Tibial nerve (tissue), 3 donors: ENCODE data around the gene CALML4.
"Not testable (repeated sequence)": the region's sequence is repeated elsewhere in the genome, so short reads cannot be mapped to it uniquely, and the experiment has no call there.

Experiments used
- CTCF ChIP-seq, 5 experiments: fragments of 200-600 bp in 3 of 5; fragments of 450-650 bp in 2 of 5; sonication (generic) in 3 of 5; IDR thresholded peaks; one replicate each; pipeline ENCODE4 v1.5.1; 2016 to 2019; ENCODE audit warnings: antibody characterized with exemption in 5 of 5, mild to moderate bottlenecking in 3 of 5, moderate library complexity in 2 of 5
- POLR2A ChIP-seq, 2 donors: fragments of 450-650 bp; IDR thresholded peaks; one replicate each; pipeline ENCODE4 v1.6.1; 2017; ENCODE audit warnings: antibody characterized with exemption in 2 of 2, mild to moderate bottlenecking in 2 of 2, moderate library complexity in 2 of 2

- not testable (repeated sequence) for TF ChIP-seq POLR2A, CTCF (IDR thresholded peaks at IDR 0.05)
Measured at GRCh38 chr15:68234520-68234919, 29.4 kb upstream of the CALML4 start.
